Measurements from ENCODE around the gene ANKRD13A. TPM values are rescaled to one million over a fixed set of nuclear protein-coding genes. Genes with fewer than 3 reads are reported as not detected.

ANKRD13A gene
- total and polyA plus RNA-seq, 2 of the 8 experiments (the other 6 are each of a cell fraction or from before 2014, with no cell fraction given) = 16.8 to 21.4 TPM

DNA sequence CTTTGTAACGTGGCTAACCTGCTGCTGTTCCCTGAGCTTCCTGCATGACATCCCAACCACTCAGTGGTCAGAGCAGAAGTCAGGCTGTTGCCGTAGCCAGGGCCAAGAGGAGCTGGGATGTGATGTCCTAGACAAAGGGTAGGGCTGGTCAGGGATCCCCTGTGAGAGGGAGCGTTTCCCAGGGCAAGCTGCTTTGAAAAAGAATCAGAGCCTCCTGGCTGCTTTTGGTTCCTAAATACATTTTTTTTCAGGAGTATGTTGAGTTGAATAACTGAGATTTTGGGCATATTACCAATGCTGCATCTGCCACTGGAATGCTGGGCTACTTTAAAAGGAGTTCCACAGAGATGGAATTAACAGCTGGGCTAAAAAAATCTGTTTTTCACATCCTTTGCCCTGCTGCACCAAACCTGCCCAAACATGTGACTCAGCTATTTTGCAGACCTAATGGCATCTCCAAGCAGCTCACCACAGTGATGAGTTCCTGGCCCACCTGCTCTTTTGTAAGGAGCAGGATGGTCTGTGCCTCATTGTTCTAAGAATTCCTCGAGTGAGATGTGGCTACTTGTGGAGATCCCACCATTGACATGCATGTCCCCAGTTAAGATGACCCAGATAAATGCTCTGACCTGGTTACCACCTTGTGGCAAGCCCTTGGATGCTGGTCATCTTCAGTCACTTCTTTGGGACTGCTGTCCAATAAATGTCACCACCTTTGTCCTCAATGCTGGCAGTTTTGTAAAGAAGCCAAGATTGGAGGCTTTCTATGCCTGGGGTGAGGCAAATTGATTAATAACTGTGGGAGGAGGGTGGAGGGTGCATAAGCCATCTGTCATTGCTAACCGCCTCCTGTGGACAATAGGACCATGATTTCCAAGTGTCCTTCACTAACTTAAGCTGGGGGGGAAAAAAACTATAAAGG lies 24.1 kb downstream of the ANKRD13A start:
- H3K4me2 ChIP-seq (ENCODE audit: insufficient read depth in 1 of 2, low read depth in 2 of 2, low read length in 2 of 2) = no peak overlapping the region
- CTCF ChIA-PET (ENCODE audit: partially characterized antibody) = interaction anchor here (0.6 to 1.7 kb wide), 8 partner anchors 10 to 178 kb away, joined by 3 to 5 read pairs (median 4); no protein-coding TSS in a partner anchor
- H3K23ac ChIP-seq (ENCODE audit: insufficient read length) = no peak overlapping the region
- no peak overlapping the region for H2AK5ac ChIP-seq (ENCODE audit: low read depth, low read length)
- H3K23me2 ChIP-seq (ENCODE audit: low read depth, low read length) = no peaks in the 10 kb centered on the region
- H3K56ac ChIP-seq (replicated peaks; ENCODE audit: insufficient read length, low read depth, low read length) = no peak overlapping the region
- H3K9ac ChIP-seq (replicated peaks in 1 of 4; ENCODE audit: extremely low read depth in 1 of 4, low read depth in 3 of 4, low read length in 3 of 4) = no peak overlapping the region
- H4K91ac ChIP-seq (replicated peaks; ENCODE audit: insufficient read length, low read length) = no peak overlapping the region
- no peaks in the 10 kb centered on the region for H3K27me3 ChIP-seq (replicated peaks in 1 of 4; ENCODE audit: control insufficient read depth in 3 of 4, extremely low read depth in 1 of 4, insufficient read depth in 3 of 4, low read length in 3 of 4)
- H3K4me3 ChIP-seq (ENCODE audit: extremely low read depth in 1 of 4, insufficient read depth in 2 of 4, low read depth in 3 of 4, low read length in 4 of 4) = no peak overlapping the region
- no peak overlapping the region for H2BK12ac ChIP-seq (ENCODE audit: low read depth, low read length)
- H2BK120ac ChIP-seq (replicated peaks; ENCODE audit: low read depth, low read length) = no peak overlapping the region
- H3K4ac ChIP-seq (replicated peaks; ENCODE audit: insufficient read length, low read depth, low read length) = no peak overlapping the region
- no peaks in the 10 kb centered on the region for H3K9me3 ChIP-seq (ENCODE audit: insufficient read depth in 2 of 2, low read depth in 1 of 2, low read length in 1 of 2)
- no peak overlapping the region for H3K27ac ChIP-seq (ENCODE audit: low read depth, low read length)
- H2BK15ac ChIP-seq (ENCODE audit: low read length) = no peak overlapping the region
- H4K5ac ChIP-seq (ENCODE audit: insufficient read length, low read depth, low read length) = no peak overlapping the region
- H2BK5ac ChIP-seq (ENCODE audit: low read depth, low read length) = 0 out of 2 replicates have a peak overlapping the region, but pooled peaks have one; percentile 49
- H4K8ac ChIP-seq (ENCODE audit: extremely low read depth, insufficient read depth, low read length) = peak overlapping the region; percentile 54; the same call in 1 of the 2 replicates
- no peak overlapping the region for H2BK20ac ChIP-seq (ENCODE audit: low read length)
- H3K18ac ChIP-seq (ENCODE audit: extremely low read depth, low read length) = no peak overlapping the region; the same call in 1 of the 2 replicates
- H3K4me1 ChIP-seq (replicated peaks in 1 of 4; ENCODE audit: control insufficient read depth in 3 of 4, insufficient read depth in 4 of 4, low read length in 3 of 4) = peaks cover 0 to 7% (median 5%) of the 10 kb centered on the region in 4 experiments; a peak in 3 of 7 replicates
- no peak for DNase-seq (ENCODE audit: low read depth in 1 of 2, low spot score in 2 of 2)
- WGBS, 2 experiments (ENCODE audit: extremely low coverage in 1 of 2, insufficient coverage in 1 of 2, insufficient read length in 1 of 2, insufficient replicate concordance in 2 of 2, low coverage in 1 of 2, low lambda C conversion rate in 2 of 2, missing lambda C conversion rate in 1 of 2) = 82% methylated on average over 5 of the region's 5 CpGs; no CpG with 5 or more reads in 1 of the 2 experiments
- H4K20me1 ChIP-seq (replicated peaks in 1 of 2; ENCODE audit: control insufficient read depth in 1 of 2, insufficient read depth in 2 of 2, low read length in 2 of 2) = no peaks in the 10 kb centered on the region
- POLR2A ChIA-PET (ENCODE audit: partially characterized antibody) = interaction anchor here (0.6 to 1.2 kb wide), 3 partner anchors 10 to 185 kb away, joined by 4 to 5 read pairs (median 4); no protein-coding TSS in a partner anchor
- H3K14ac ChIP-seq (ENCODE audit: insufficient read length) = no peak overlapping the region
- H3K79me2 ChIP-seq (ENCODE audit: control insufficient read depth in 1 of 2, insufficient read depth in 2 of 2, low read length in 2 of 2) = no peaks in the 10 kb centered on the region
- H3K36me3 ChIP-seq (ENCODE audit: control insufficient read depth in 2 of 4, insufficient read depth in 4 of 4, low read length in 3 of 4) = no peaks in the 10 kb centered on the region; a peak in 1 of 8 replicates
- no peaks in the 10 kb centered on the region for H3K79me1 ChIP-seq (ENCODE audit: low read depth, low read length)
- no peak overlapping the region for H2AFZ ChIP-seq (ENCODE audit: low read length)
- FAIRE-seq = no peak
- TF ChIP-seq MAFK (IDR thresholded peaks at IDR 0.05; ENCODE audit: low read depth, low read length) (peak; percentile 56; the same call in 1 of the 2 replicates), PHF8 (conservative IDR thresholded peaks at IDR 0.05; ENCODE audit: low read depth, low read length) (no peak), TCF12 (IDR thresholded peaks at IDR 0.05; ENCODE audit: low read depth, low read length) (no peak), SP2 (IDR thresholded peaks at IDR 0.05; ENCODE audit: low read length) (no peak), ZNF274 (IDR thresholded peaks at IDR 0.05; ENCODE audit: borderline replicate concordance, extremely low read depth, low read length) (no peak), BACH1 (IDR thresholded peaks at IDR 0.05; ENCODE audit: low read length) (peak; percentile 87), BCL11A (IDR thresholded peaks at IDR 0.05; ENCODE audit: low read depth in 2 of 2, low read length in 2 of 2) (no peak), CTBP2 (IDR thresholded peaks at IDR 0.05; ENCODE audit: borderline replicate concordance, insufficient read depth, insufficient read length, low read length) (no peak), KDM5A (IDR thresholded peaks at IDR 0.05; ENCODE audit: low read length) (no peak)

Measured in H1 (cell line).